Thyroid gland (tissue), 4 donors: Measurements from ENCODE around the gene NXN. TPM values are rescaled to one million over a fixed set of nuclear protein-coding genes. Genes with fewer than 3 reads are reported as not detected.

Experiments
- DNase-seq, 2 donors: peaks; one replicate each; pipeline ENCODE4 v3.0.0-alpha.2; 2019
- H3K27ac ChIP-seq, 3 donors: fragments of 200-600 bp; sonication (generic); 1 replicate in 2 of 3; 2 replicates in 1 of 3; pipeline ENCODE4 v1.5.1; 2016 to 2019; ENCODE audit warnings: mild to moderate bottlenecking in 1 of 3, moderate library complexity in 1 of 3
- H3K27me3 ChIP-seq: fragments of 200-600 bp; sonication (generic); one replicate; pipeline ENCODE4 v1.5.1; 2019
- H3K36me3 ChIP-seq, 2 donors: fragments of 200-600 bp; sonication (generic); one replicate each; pipeline ENCODE4 v1.5.1; 2016 to 2019
- H3K4me1 ChIP-seq, 2 donors: fragments of 200-600 bp; sonication (generic); one replicate each; pipeline ENCODE4 v1.5.1; 2017 to 2019
- H3K4me3 ChIP-seq, 3 donors: fragments of 200-600 bp; sonication (generic); replicated peaks in 1 of 3; 1 replicate in 2 of 3; 2 replicates in 1 of 3; pipeline ENCODE4 v1.5.1; 2016; ENCODE audit warnings: mild to moderate bottlenecking in 1 of 3
- H3K9me3 ChIP-seq: fragments of 200-600 bp; sonication (generic); one replicate; pipeline ENCODE4 v1.5.1; 2017
- CTCF ChIP-seq, 6 experiments: fragments of 200-600 bp in 3 of 6; fragments of 450-650 bp in 3 of 6; sonication (generic) in 3 of 6; IDR thresholded peaks; one replicate each; pipeline ENCODE4 v1.5.1; 2016 to 2019; ENCODE audit warnings: antibody characterized with exemption in 6 of 6, mild to moderate bottlenecking in 2 of 6, inconsistent platforms in 1 of 6, moderate library complexity in 1 of 6
- POLR2A ChIP-seq, 2 donors: fragments of 450-650 bp; IDR thresholded peaks; one replicate each; pipeline ENCODE4 v1.6.1; 2017; ENCODE audit warnings: antibody characterized with exemption in 2 of 2, mild to moderate bottlenecking in 2 of 2, moderate library complexity in 1 of 2
- WGBS, 2 donors: methylation state at CpG; one replicate each; pipeline ENCODE4 v1.1.5; 2017; 5-methylcytosine and 5-hydroxymethylcytosine counted together
- intact Hi-C: fragments of 100-400 bp; cut with DNase I; formaldehyde crosslinking; loops from one replicate; pipeline ENCODE4 v1.15.1; 2023
- total RNA-seq, 4 donors: library from RNA; depleted of rRNA; stranded (reverse); fragments of >200 nt; gene quantifications; one replicate each; pipeline ENCODE4 v1.2.3, GENCODE V29; 2016

NXN gene
- total RNA-seq, 4 donors from 2014 or later, result 14.5 to 18.3 (median 17.2) TPM

GRCh38 chr17:1024076-1024475 is 44.5 kb upstream of the NXN start:
- 92 to 93% methylated on average over 16 to 27 of the region's 27 CpGs for WGBS, 2 donors
- Histone ChIP-seq H3K4me3 (no peak overlapping the region), H3K36me3 (no peaks in the 10 kb centered on the region), H3K27ac (no peak overlapping the region), H3K4me1 (no peaks in the 10 kb centered on the region), H3K9me3 (no peaks in the 10 kb centered on the region), H3K27me3 (no peaks in the 10 kb centered on the region)
- intact Hi-C loops, result no loop called here
- TF ChIP-seq POLR2A (IDR thresholded peaks at IDR 0.05) (no peak), CTCF (IDR thresholded peaks at IDR 0.05) (no peak)
- DNase-seq, result no peak

GRCh38 chr17:1022278-1023024 is 42.9 kb upstream of the NXN start:
- intact Hi-C loops, result no loop called here

GRCh38 chr17:1021147-1021546 is 41.6 kb upstream of the NXN start:
- H3K36me3 ChIP-seq, result no peaks in the 10 kb centered on the region
- TF ChIP-seq POLR2A (IDR thresholded peaks at IDR 0.05) (no peak), CTCF (IDR thresholded peaks at IDR 0.05) (no peak)
- 95% methylated on average over 6 to 14 of the region's 17 CpGs for WGBS, 2 donors

More at GRCh38 chr17:1022278-1023024, 42.9 kb upstream of the NXN start:
- Histone ChIP-seq H3K27ac (no peak overlapping the region), H3K4me3 (no peak overlapping the region), H3K9me3 (no peaks in the 10 kb centered on the region), H3K4me1 (no peaks in the 10 kb centered on the region), H3K36me3 (no peaks in the 10 kb centered on the region), H3K27me3 (no peaks in the 10 kb centered on the region)
- WGBS, 2 donors, result 83 to 86% methylated on average over 30 to 31 of the region's 32 CpGs
- no peak for DNase-seq
- TF ChIP-seq CTCF (IDR thresholded peaks at IDR 0.05) (no peak), POLR2A (IDR thresholded peaks at IDR 0.05) (no peak)

GRCh38 chr17:1019451-1019850 is 39.9 kb upstream of the NXN start:
- Histone ChIP-seq H3K27ac (no peak overlapping the region), H3K4me1 (no peaks in the 10 kb centered on the region)
- intact Hi-C loops, result no loop called here

More at GRCh38 chr17:1021147-1021546, 41.6 kb upstream of the NXN start:
- H3K27ac ChIP-seq, result no peak overlapping the region
- intact Hi-C loops, result no loop called here
- no peak overlapping the region for H3K4me3 ChIP-seq
- H3K9me3 ChIP-seq, result no peaks in the 10 kb centered on the region
- no peak for DNase-seq
- H3K27me3 ChIP-seq, result no peaks in the 10 kb centered on the region
- no peaks in the 10 kb centered on the region for H3K4me1 ChIP-seq

More at GRCh38 chr17:1019451-1019850, 39.9 kb upstream of the NXN start:
- WGBS, 2 donors, result 72 to 92% methylated on average over 8 to 10 of the region's 10 CpGs
- no peak for DNase-seq
- TF ChIP-seq CTCF (IDR thresholded peaks at IDR 0.05), result no peak
- no peak for TF ChIP-seq POLR2A (IDR thresholded peaks at IDR 0.05)
- H3K27me3 ChIP-seq, result no peaks in the 10 kb centered on the region
- no peaks in the 10 kb centered on the region for H3K9me3 ChIP-seq
- H3K36me3 ChIP-seq, result no peaks in the 10 kb centered on the region
- no peak overlapping the region for H3K4me3 ChIP-seq
